ENCODE results near the gene STARD13.

The STARD13 gene

DNA sequence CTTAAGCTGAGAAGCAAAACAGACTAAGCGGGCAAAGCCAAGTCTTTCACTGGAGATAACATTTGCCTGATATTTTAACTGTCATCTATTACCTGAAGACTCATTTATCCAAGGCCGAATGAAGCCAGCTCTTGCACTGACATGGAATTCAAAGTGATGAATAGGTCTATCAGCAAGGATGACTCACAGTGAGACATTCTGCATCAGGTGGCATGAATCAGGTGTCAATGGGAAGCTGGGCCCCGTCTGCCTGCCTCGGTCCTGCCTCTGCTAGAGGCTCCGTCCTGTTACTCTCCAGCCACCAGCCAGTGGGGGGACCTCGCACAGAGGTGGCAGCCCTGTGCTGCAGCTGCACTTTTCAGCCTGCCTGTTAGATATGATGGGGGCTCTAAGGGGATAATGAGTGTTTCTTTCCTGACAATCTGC is 23.5 kb downstream of the STARD13 start:
- H3K4me1 ChIP-seq (ENCODE audit: control insufficient read depth, low read depth, low read length): peaks cover 4% of the 10 kb centered on the region
- no peak overlapping the region for H3K23ac ChIP-seq (ENCODE audit: low read length)
- no peak overlapping the region for H2BK15ac ChIP-seq (replicated peaks; ENCODE audit: low read depth)
- H3K4me3 ChIP-seq (ENCODE audit: low read length): no peak overlapping the region
- no peak overlapping the region for H2AK5ac ChIP-seq (ENCODE audit: low read length)
- H3K4me2 ChIP-seq (ENCODE audit: low read length): no peak overlapping the region
- no peak overlapping the region for H3K27ac ChIP-seq (ENCODE audit: low read depth, low read length)
- peak; percentile 83 for DNase-seq
- no peaks in the 10 kb centered on the region for H3K36me3 ChIP-seq (ENCODE audit: control insufficient read depth, insufficient read depth, low read length)
- no peak overlapping the region for H3K18ac ChIP-seq (ENCODE audit: low read length)
- H2BK120ac ChIP-seq (ENCODE audit: low read depth, low read length): no peak overlapping the region
- no peak overlapping the region for H4K5ac ChIP-seq (ENCODE audit: low read length)
- no peak overlapping the region for H4K8ac ChIP-seq (ENCODE audit: low read depth, low read length)
- no peak overlapping the region for H3K56ac ChIP-seq (ENCODE audit: low read length)
- H3K79me1 ChIP-seq (ENCODE audit: low read length): no peaks in the 10 kb centered on the region
- H3K4ac ChIP-seq (ENCODE audit: low read depth, low read length): no peak overlapping the region
- no peak overlapping the region for H3K9ac ChIP-seq (ENCODE audit: low read length)
- no peak overlapping the region for H2BK5ac ChIP-seq (ENCODE audit: low read length)
- no peaks in the 10 kb centered on the region for H3K27me3 ChIP-seq (ENCODE audit: insufficient read depth, low read length, poor library complexity)
- WGBS (ENCODE audit: extremely low coverage, insufficient coverage, low lambda C conversion rate): no CpG with 5 or more reads among the region's 6 CpGs
- no peaks in the 10 kb centered on the region for H3K79me2 ChIP-seq (ENCODE audit: control insufficient read depth, insufficient read depth, low read length)

DNA sequence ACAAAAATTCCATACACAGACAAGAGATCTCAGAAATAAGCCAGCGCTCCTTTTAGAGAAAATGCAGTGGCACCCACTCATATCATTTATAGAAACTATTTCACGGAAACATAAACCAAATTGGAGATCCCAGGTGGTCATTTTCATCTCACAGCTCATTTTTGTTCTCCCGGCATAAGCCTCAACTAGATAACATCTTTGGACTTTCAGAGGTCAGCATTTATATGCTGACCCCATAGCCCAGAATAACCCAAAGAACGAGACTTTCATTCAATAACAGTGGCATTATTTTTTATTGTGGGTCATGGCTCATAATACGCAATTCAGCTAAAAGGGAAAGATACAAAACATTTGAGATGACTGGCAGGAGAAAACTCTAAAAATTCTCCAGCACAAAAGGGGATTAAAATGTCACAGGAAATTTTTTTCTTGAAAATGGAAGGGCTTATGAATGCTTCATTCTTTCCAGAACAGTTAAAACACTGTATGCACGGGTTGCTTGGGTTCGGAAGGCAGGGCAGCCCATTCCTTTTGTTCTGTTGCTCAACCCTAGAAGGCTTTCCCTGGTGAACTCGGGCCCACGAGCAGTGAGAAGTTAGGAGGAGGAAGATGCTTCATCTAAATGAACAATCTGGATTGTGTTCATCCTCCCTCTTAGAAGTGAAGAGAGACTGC is 24.0 kb downstream of the STARD13 start:
- H3K79me1 ChIP-seq (ENCODE audit: low read length): no peaks in the 10 kb centered on the region
- no peaks in the 10 kb centered on the region for H3K79me2 ChIP-seq (ENCODE audit: control insufficient read depth, insufficient read depth, low read length)
- no peak overlapping the region for H4K5ac ChIP-seq (ENCODE audit: low read length)
- no peak overlapping the region for H3K23ac ChIP-seq (ENCODE audit: low read length)
- no CpG with 5 or more reads among the region's 9 CpGs for WGBS (ENCODE audit: extremely low coverage, insufficient coverage, low lambda C conversion rate)
- peaks cover 4% of the 10 kb centered on the region for H3K4me1 ChIP-seq (ENCODE audit: control insufficient read depth, low read depth, low read length)
- H3K36me3 ChIP-seq (ENCODE audit: control insufficient read depth, insufficient read depth, low read length): no peaks in the 10 kb centered on the region
- H3K27me3 ChIP-seq (ENCODE audit: insufficient read depth, low read length, poor library complexity): no peaks in the 10 kb centered on the region
- H2AK5ac ChIP-seq (ENCODE audit: low read length): no peak overlapping the region
- no peak overlapping the region for H3K56ac ChIP-seq (ENCODE audit: low read length)
- H3K4ac ChIP-seq (ENCODE audit: low read depth, low read length): peak overlapping the region; percentile 49
- H3K18ac ChIP-seq (ENCODE audit: low read length): peak overlapping the region; percentile 62
- DNase-seq: no peak
- no peak overlapping the region for H2BK15ac ChIP-seq (replicated peaks; ENCODE audit: low read depth)
- peak overlapping the region; percentile 17 for H2BK120ac ChIP-seq (ENCODE audit: low read depth, low read length)
- no peak overlapping the region for H3K9ac ChIP-seq (ENCODE audit: low read length)
- no peak overlapping the region for H3K27ac ChIP-seq (ENCODE audit: low read depth, low read length)
- no peak overlapping the region for H3K4me3 ChIP-seq (ENCODE audit: low read length)
- H2BK5ac ChIP-seq (ENCODE audit: low read length): no peak overlapping the region
- H4K8ac ChIP-seq (ENCODE audit: low read depth, low read length): no peak overlapping the region
- H3K4me2 ChIP-seq (ENCODE audit: low read length): no peak overlapping the region

DNA sequence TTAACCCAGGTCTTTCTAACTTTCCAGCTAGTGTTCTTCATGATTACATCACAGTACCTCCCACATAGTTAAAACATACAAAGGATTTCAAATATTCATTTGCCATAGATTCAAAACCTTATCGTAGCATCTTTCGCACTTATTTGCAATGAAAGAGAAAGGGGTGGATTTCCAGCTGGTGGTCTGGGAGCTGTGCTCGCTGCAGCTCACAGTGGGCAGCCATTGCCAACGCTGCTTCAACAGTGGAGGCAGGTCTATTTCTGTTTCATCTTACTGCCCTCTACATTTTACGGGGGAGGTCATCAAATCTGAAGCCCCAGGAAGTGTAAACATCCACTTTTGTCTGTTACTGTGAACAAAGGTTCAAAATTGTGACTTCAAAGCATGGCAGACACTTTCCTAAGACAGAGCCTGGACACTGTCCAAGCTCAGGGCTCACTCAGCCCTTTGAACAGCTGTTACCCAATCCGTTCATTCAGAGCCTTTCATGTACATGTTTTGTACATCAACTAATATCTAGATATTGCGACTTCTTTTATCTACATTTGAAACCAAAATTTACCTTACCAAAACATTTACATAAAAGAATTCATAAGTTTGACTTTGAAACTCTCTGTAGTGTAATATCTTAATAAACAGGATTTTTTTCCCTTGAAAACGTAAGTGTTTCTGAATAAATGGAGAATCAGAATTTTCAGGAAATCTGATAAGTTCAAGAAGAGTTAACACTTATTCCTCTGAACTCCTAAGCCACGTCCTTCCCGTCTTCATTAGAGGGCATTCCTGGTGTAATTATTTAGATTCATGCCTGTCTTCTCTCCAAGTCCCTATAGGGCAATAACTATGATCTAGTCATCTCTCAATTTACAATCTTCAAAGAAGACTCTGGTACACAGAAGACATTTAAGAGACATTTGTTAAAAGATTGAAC is 25.1 kb downstream of the STARD13 start:
- Histone ChIP-seq H2BK15ac (replicated peaks; ENCODE audit: low read depth) (no peak overlapping the region), H3K56ac (ENCODE audit: low read length) (no peak overlapping the region)

DNA sequence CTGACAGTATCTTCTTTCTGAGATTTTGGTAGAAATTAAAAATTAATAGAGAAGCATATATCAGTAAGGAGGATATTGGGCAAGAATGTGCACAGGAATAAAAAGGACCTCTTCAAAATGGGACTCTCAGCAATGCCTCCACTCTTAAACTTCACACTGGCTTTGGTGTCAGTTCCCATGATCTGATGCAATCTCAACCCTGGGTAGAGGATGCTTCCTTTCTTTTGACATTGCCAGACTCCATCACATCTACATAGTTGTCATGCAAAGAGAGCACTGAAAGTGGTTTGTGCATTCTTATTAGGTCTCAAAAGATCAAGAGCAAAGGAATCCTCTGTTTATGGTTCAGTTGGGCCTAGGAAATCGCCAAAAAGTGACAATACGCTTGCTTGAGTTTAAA is 26.3 kb downstream of the STARD13 start:
- Histone ChIP-seq H4K8ac (ENCODE audit: low read depth, low read length) (no peak overlapping the region), H3K9ac (ENCODE audit: low read length) (no peak overlapping the region), H3K4me2 (ENCODE audit: low read length) (no peak overlapping the region), H3K79me2 (ENCODE audit: control insufficient read depth, insufficient read depth, low read length) (no peaks in the 10 kb centered on the region), H3K18ac (ENCODE audit: low read length) (no peak overlapping the region), H3K36me3 (ENCODE audit: control insufficient read depth, insufficient read depth, low read length) (no peaks in the 10 kb centered on the region), H4K5ac (ENCODE audit: low read length) (no peak overlapping the region), H3K4me1 (ENCODE audit: control insufficient read depth, low read depth, low read length) (peaks cover 3% of the 10 kb centered on the region), H2AK5ac (ENCODE audit: low read length) (no peak overlapping the region), H3K4me3 (ENCODE audit: low read length) (no peak overlapping the region), H3K4ac (ENCODE audit: low read depth, low read length) (no peak overlapping the region), H3K56ac (ENCODE audit: low read length) (no peak overlapping the region), H2BK15ac (replicated peaks; ENCODE audit: low read depth) (no peak overlapping the region), H3K23ac (ENCODE audit: low read length) (no peak overlapping the region), H2BK120ac (ENCODE audit: low read depth, low read length) (no peak overlapping the region), H3K79me1 (ENCODE audit: low read length) (no peaks in the 10 kb centered on the region), H3K27ac (ENCODE audit: low read depth, low read length) (no peak overlapping the region), H2BK5ac (ENCODE audit: low read length) (no peak overlapping the region), H3K27me3 (ENCODE audit: insufficient read depth, low read length, poor library complexity) (no peaks in the 10 kb centered on the region)
- WGBS (ENCODE audit: extremely low coverage, insufficient coverage, low lambda C conversion rate): no CpG with 5 or more reads among the region's 2 CpGs
- peak; percentile 63 for DNase-seq

More for the DNA sequence above, 25.1 kb downstream of the STARD13 start:
- Histone ChIP-seq H3K4me3 (ENCODE audit: low read length) (no peak overlapping the region), H3K4me1 (ENCODE audit: control insufficient read depth, low read depth, low read length) (peaks cover 6% of the 10 kb centered on the region), H3K4me2 (ENCODE audit: low read length) (no peak overlapping the region), H2AK5ac (ENCODE audit: low read length) (no peak overlapping the region), H3K27ac (ENCODE audit: low read depth, low read length) (no peak overlapping the region), H3K4ac (ENCODE audit: low read depth, low read length) (peak overlapping the region; percentile 59), H4K8ac (ENCODE audit: low read depth, low read length) (no peak overlapping the region), H4K5ac (ENCODE audit: low read length) (no peak overlapping the region), H3K36me3 (ENCODE audit: control insufficient read depth, insufficient read depth, low read length) (no peaks in the 10 kb centered on the region), H3K9ac (ENCODE audit: low read length) (no peak overlapping the region), H3K18ac (ENCODE audit: low read length) (no peak overlapping the region), H2BK5ac (ENCODE audit: low read length) (no peak overlapping the region), H2BK120ac (ENCODE audit: low read depth, low read length) (no peak overlapping the region), H3K23ac (ENCODE audit: low read length) (no peak overlapping the region), H3K79me2 (ENCODE audit: control insufficient read depth, insufficient read depth, low read length) (no peaks in the 10 kb centered on the region), H3K79me1 (ENCODE audit: low read length) (no peaks in the 10 kb centered on the region), H3K27me3 (ENCODE audit: insufficient read depth, low read length, poor library complexity) (no peaks in the 10 kb centered on the region)
- 100% methylated on average over 1 of the region's 10 CpGs for WGBS (ENCODE audit: extremely low coverage, insufficient coverage, low lambda C conversion rate)
- no peak for DNase-seq

DNA sequence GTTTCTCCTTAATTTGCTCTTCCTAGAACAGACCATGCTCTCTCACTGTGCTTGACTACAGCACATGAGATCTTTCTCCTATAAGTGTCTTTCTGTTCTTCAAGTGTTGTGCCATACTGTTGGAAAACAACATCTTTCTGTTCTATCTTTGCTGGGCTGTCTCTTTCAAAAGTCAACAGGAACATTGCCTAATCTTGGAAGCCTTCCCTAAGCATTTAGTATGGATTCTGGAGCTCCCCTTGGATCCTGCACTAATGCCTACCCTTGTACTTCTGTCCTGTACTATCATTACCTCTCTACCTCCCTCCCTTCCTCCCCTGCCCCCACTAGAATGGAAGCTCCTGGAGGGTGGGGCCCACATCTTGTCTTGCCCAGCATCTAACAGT is 26.8 kb downstream of the STARD13 start:
- Histone ChIP-seq H2AK5ac (ENCODE audit: low read length) (peak overlapping the region; percentile 25), H3K9ac (ENCODE audit: low read length) (no peak overlapping the region), H3K27ac (ENCODE audit: low read depth, low read length) (no peak overlapping the region), H4K5ac (ENCODE audit: low read length) (no peak overlapping the region), H3K56ac (ENCODE audit: low read length) (no peak overlapping the region), H3K36me3 (ENCODE audit: control insufficient read depth, insufficient read depth, low read length) (no peaks in the 10 kb centered on the region), H3K4ac (ENCODE audit: low read depth, low read length) (peak overlapping the region; percentile 72), H3K4me1 (ENCODE audit: control insufficient read depth, low read depth, low read length) (peaks cover 3% of the 10 kb centered on the region), H3K4me3 (ENCODE audit: low read length) (no peak overlapping the region), H4K8ac (ENCODE audit: low read depth, low read length) (no peak overlapping the region), H2BK15ac (replicated peaks; ENCODE audit: low read depth) (no peak overlapping the region), H3K79me1 (ENCODE audit: low read length) (no peaks in the 10 kb centered on the region), H3K18ac (ENCODE audit: low read length) (no peak overlapping the region), H3K23ac (ENCODE audit: low read length) (no peak overlapping the region), H3K79me2 (ENCODE audit: control insufficient read depth, insufficient read depth, low read length) (no peaks in the 10 kb centered on the region), H2BK120ac (ENCODE audit: low read depth, low read length) (peak overlapping the region; percentile 66), H2BK5ac (ENCODE audit: low read length) (peak overlapping the region; percentile 52), H3K27me3 (ENCODE audit: insufficient read depth, low read length, poor library complexity) (no peaks in the 10 kb centered on the region), H3K4me2 (ENCODE audit: low read length) (no peak overlapping the region)
- DNase-seq: no peak
